ENCODE measurements around the gene COX8A.
"Not testable (repeated sequence)": the region's sequence is repeated elsewhere in the genome, so short reads cannot be mapped to it uniquely, and the experiment has no call there.

COX8A gene

GRCh38 chr11:63969461-63969860 is 5.0 kb upstream of the COX8A start:
- FAIRE-seq: no peak
- no peak for DNase-seq (ENCODE audit: low spot score)

- DNase-seq (ENCODE audit: low spot score): no peak
- FAIRE-seq: no peak
These were observed 3.5 kb upstream of the COX8A start for GRCh38 chr11:63970902-63971301.

- not testable (repeated sequence) for DNase-seq (ENCODE audit: low spot score); FAIRE-seq
These were observed 535 bp upstream of the COX8A start for GRCh38 chr11:63973912-63974258.

- no peak for DNase-seq (ENCODE audit: low spot score)
- FAIRE-seq: no peak
These were observed 4.3 kb downstream of the COX8A start for GRCh38 chr11:63978551-63979239.

- DNase-seq (ENCODE audit: low spot score): no peak
- no peak for FAIRE-seq
These were observed 5.0 kb downstream of the COX8A start for GRCh38 chr11:63979426-63979825.

- FAIRE-seq (no peak), DNase-seq (ENCODE audit: low spot score) (no peak)
These were observed 11.4 kb downstream of the COX8A start for GRCh38 chr11:63985812-63986155.

GRCh38 chr11:63986156-63986931 is 11.9 kb downstream of the COX8A start, which contains the start of gene OTUB1:
OTUB1 (plus strand) TSS chr11:63986438; CDS start chr11:63986457, 19 bp downstream.
- peak; percentile 35 for FAIRE-seq
- DNase-seq (ENCODE audit: low spot score): peak; percentile 96

- FAIRE-seq (no peak), DNase-seq (ENCODE audit: low spot score) (no peak)
These were observed 12.6 kb downstream of the COX8A start for GRCh38 chr11:63986932-63987513.

- DNase-seq (ENCODE audit: low spot score) (no peak), FAIRE-seq (no peak)
These were observed 17.1 kb downstream of the COX8A start for GRCh38 chr11:63991558-63991957.

- no peak for FAIRE-seq
These were observed 18.7 kb downstream of the COX8A start for GRCh38 chr11:63993100-63993499.

GRCh38 chr11:63993993-63994392 is 19.6 kb downstream of the COX8A start:
- no peak for FAIRE-seq
- DNase-seq (ENCODE audit: low spot score): no peak

More at GRCh38 chr11:63993100-63993499, 18.7 kb downstream of the COX8A start:
- DNase-seq (ENCODE audit: low spot score): no peak

GRCh38 chr11:63996512-63996911 is 22.1 kb downstream of the COX8A start:
- DNase-seq (ENCODE audit: low spot score) (no peak), FAIRE-seq (no peak)

GRCh38 chr11:63997104-63997700 is 22.8 kb downstream of the COX8A start:
- FAIRE-seq (no peak), DNase-seq (ENCODE audit: low spot score) (no peak)

- DNase-seq (ENCODE audit: low spot score): no peak
- FAIRE-seq: no peak
These were observed 23.4 kb downstream of the COX8A start for GRCh38 chr11:63997801-63998337.

- no peak for FAIRE-seq
- DNase-seq (ENCODE audit: low spot score): no peak
These were observed 24.3 kb downstream of the COX8A start for GRCh38 chr11:63998558-63999348.

GRCh38 chr11:63999349-64000025 is 25.1 kb downstream of the COX8A start:
- FAIRE-seq (no peak), DNase-seq (ENCODE audit: low spot score) (no peak)

GRCh38 chr11:64000026-64000739 is 25.8 kb downstream of the COX8A start:
- FAIRE-seq: no peak
- no peak for DNase-seq (ENCODE audit: low spot score)

- DNase-seq (ENCODE audit: low spot score) (no peak), FAIRE-seq (no peak)
These were observed 26.5 kb downstream of the COX8A start for GRCh38 chr11:64000740-64001483.

Data from urothelium cell line (cell line).